ENCODE data around the gene MAP1LC3B. TPM values are rescaled to one million over a fixed set of nuclear protein-coding genes. Genes with fewer than 3 reads are reported as not detected.
A peak's percentile ranks its signal among the peaks of the same experiment; 100 is the strongest.

MAP1LC3B gene
- 10 to 100 TPM; 41.0 to 84.2 TPM for total RNA-seq

GRCh38 chr16:87391950-87392820 is at the start of gene MAP1LC3B:
MAP1LC3B (plus strand) TSS chr16:87392336; CDS start chr16:87392428, 92 bp downstream.
- Mint-ChIP-seq H3K27me3 (no peaks in the 10 kb centered on the region), H3K9me3 (no peaks in the 10 kb centered on the region), H3K4me3 (peak within 1 kb of the TSS; percentile 96), H3K4me1 (ENCODE audit: low read depth in 2 of 2) (peaks cover 52 to 55% of the 10 kb centered on the region in 2 donors), H3K36me3 (peaks cover 6% of the 10 kb centered on the region), H3K27ac (peak within 1 kb of the TSS; percentile 90 to 98)
- ATAC-seq (peak; percentile 87 to 90), DNase-seq (ENCODE audit: low spot score) (peak; percentile 98)

- H3K27ac Mint-ChIP-seq: no peak overlapping the region
- peaks cover 18 to 19% of the 10 kb centered on the region in 2 donors for H3K4me1 Mint-ChIP-seq (ENCODE audit: low read depth in 2 of 2)
- DNase-seq (ENCODE audit: low spot score): no peak
- no peaks in the 10 kb centered on the region for H3K27me3 Mint-ChIP-seq
- no peak overlapping the region for H3K4me3 Mint-ChIP-seq
- peaks cover 4% of the 10 kb centered on the region for H3K36me3 Mint-ChIP-seq
- no peaks in the 10 kb centered on the region for H3K9me3 Mint-ChIP-seq
- no peak for ATAC-seq
Observed at GRCh38 chr16:87342504-87342903, 49.6 kb upstream of the MAP1LC3B start.

- Mint-ChIP-seq H3K36me3 (peaks cover 4% of the 10 kb centered on the region), H3K4me3 (no peak overlapping the region), H3K27ac (peak overlapping the region in 1 of 2 donors; percentile 87), H3K9me3 (no peaks in the 10 kb centered on the region), H3K4me1 (ENCODE audit: low read depth in 2 of 2) (peaks cover 18 to 19% of the 10 kb centered on the region in 2 donors), H3K27me3 (no peaks in the 10 kb centered on the region)
- no peak for ATAC-seq
- DNase-seq (ENCODE audit: low spot score): no peak
Observed at GRCh38 chr16:87342978-87343752, 49.0 kb upstream of the MAP1LC3B start.

GRCh38 chr16:87343753-87344050 is 48.4 kb upstream of the MAP1LC3B start:
- no peak overlapping the region for H3K4me3 Mint-ChIP-seq
- no peaks in the 10 kb centered on the region for H3K9me3 Mint-ChIP-seq
- peak overlapping the region in 1 of 2 donors; percentile 87 for H3K27ac Mint-ChIP-seq
- DNase-seq (ENCODE audit: low spot score) (no peak), ATAC-seq (no peak)
- H3K4me1 Mint-ChIP-seq (ENCODE audit: low read depth in 2 of 2): peaks cover 17% of the 10 kb centered on the region in 2 donors
- H3K27me3 Mint-ChIP-seq: no peaks in the 10 kb centered on the region
- H3K36me3 Mint-ChIP-seq: peaks cover 4% of the 10 kb centered on the region

- ATAC-seq (no peak), DNase-seq (ENCODE audit: low spot score) (no peak)
- H3K9me3 Mint-ChIP-seq: no peaks in the 10 kb centered on the region
- H3K27ac Mint-ChIP-seq: peak overlapping the region; percentile 70 to 87
- H3K36me3 Mint-ChIP-seq: peaks cover 4% of the 10 kb centered on the region
- H3K27me3 Mint-ChIP-seq: no peaks in the 10 kb centered on the region
- H3K4me3 Mint-ChIP-seq: peak overlapping the region; percentile 17
- peaks cover 12 to 13% of the 10 kb centered on the region in 2 donors for H3K4me1 Mint-ChIP-seq (ENCODE audit: low read depth in 2 of 2)
Observed at GRCh38 chr16:87344165-87344930, 47.8 kb upstream of the MAP1LC3B start.

- Mint-ChIP-seq H3K36me3 (peaks cover 4% of the 10 kb centered on the region), H3K4me1 (ENCODE audit: low read depth in 2 of 2) (peaks cover 12 to 13% of the 10 kb centered on the region in 2 donors), H3K9me3 (no peaks in the 10 kb centered on the region), H3K27ac (peak overlapping the region; percentile 70 to 87), H3K27me3 (no peaks in the 10 kb centered on the region), H3K4me3 (peak overlapping the region; percentile 60)
- peak; percentile 51 to 82 for ATAC-seq
- peak; percentile 66 for DNase-seq (ENCODE audit: low spot score)
Observed at GRCh38 chr16:87344931-87345631, 47.1 kb upstream of the MAP1LC3B start.

- ATAC-seq (peak in 1 of 2 donors; percentile 25), DNase-seq (ENCODE audit: low spot score) (no peak)
- Mint-ChIP-seq H3K27ac (peak overlapping the region; percentile 70 to 87), H3K9me3 (no peaks in the 10 kb centered on the region), H3K4me1 (ENCODE audit: low read depth in 2 of 2) (peaks cover 12 to 13% of the 10 kb centered on the region in 2 donors), H3K27me3 (no peaks in the 10 kb centered on the region), H3K4me3 (peak overlapping the region; percentile 60), H3K36me3 (peaks cover 4% of the 10 kb centered on the region)
Observed at GRCh38 chr16:87345726-87346424, 46.3 kb upstream of the MAP1LC3B start.

- no peak overlapping the region for H3K27ac Mint-ChIP-seq
- DNase-seq (ENCODE audit: low spot score) (no peak), ATAC-seq (no peak)
- H3K4me1 Mint-ChIP-seq (ENCODE audit: low read depth in 2 of 2): peaks cover 12 to 13% of the 10 kb centered on the region in 2 donors
- no peaks in the 10 kb centered on the region for H3K9me3 Mint-ChIP-seq
- H3K27me3 Mint-ChIP-seq: no peaks in the 10 kb centered on the region
- peaks cover 4% of the 10 kb centered on the region for H3K36me3 Mint-ChIP-seq
- H3K4me3 Mint-ChIP-seq: no peak overlapping the region
Observed at GRCh38 chr16:87346517-87347060, 45.5 kb upstream of the MAP1LC3B start.

- H3K9me3 Mint-ChIP-seq: no peaks in the 10 kb centered on the region
- DNase-seq (ENCODE audit: low spot score) (no peak), ATAC-seq (no peak)
- no peaks in the 10 kb centered on the region for H3K27me3 Mint-ChIP-seq
- peaks cover 11 to 12% of the 10 kb centered on the region in 2 donors for H3K4me1 Mint-ChIP-seq (ENCODE audit: low read depth in 2 of 2)
- H3K27ac Mint-ChIP-seq: peak overlapping the region in 1 of 2 donors; percentile 35
- no peak overlapping the region for H3K4me3 Mint-ChIP-seq
- peaks cover 4% of the 10 kb centered on the region for H3K36me3 Mint-ChIP-seq
Observed at GRCh38 chr16:87347932-87348615, 44.1 kb upstream of the MAP1LC3B start.

- H3K9me3 Mint-ChIP-seq: no peaks in the 10 kb centered on the region
- DNase-seq (ENCODE audit: low spot score) (no peak), ATAC-seq (no peak)
- H3K4me3 Mint-ChIP-seq: no peak overlapping the region
- no peaks in the 10 kb centered on the region for H3K27me3 Mint-ChIP-seq
- peak overlapping the region in 1 of 2 donors; percentile 35 for H3K27ac Mint-ChIP-seq
- H3K36me3 Mint-ChIP-seq: peaks cover 4% of the 10 kb centered on the region
- peaks cover 11 to 13% of the 10 kb centered on the region in 2 donors for H3K4me1 Mint-ChIP-seq (ENCODE audit: low read depth in 2 of 2)
Observed at GRCh38 chr16:87348616-87349157, 43.4 kb upstream of the MAP1LC3B start.

- Mint-ChIP-seq H3K4me1 (ENCODE audit: low read depth in 2 of 2) (peaks cover 6 to 11% of the 10 kb centered on the region in 2 donors), H3K27me3 (no peaks in the 10 kb centered on the region), H3K4me3 (no peak overlapping the region), H3K36me3 (peaks cover 4% of the 10 kb centered on the region), H3K27ac (no peak overlapping the region), H3K9me3 (no peaks in the 10 kb centered on the region)
- no peak for DNase-seq (ENCODE audit: low spot score)
- no peak for ATAC-seq
Observed at GRCh38 chr16:87350031-87350430, 42.1 kb upstream of the MAP1LC3B start.

All from natural killer cell treated with Interleukin-12 subunit alpha and Interleukin-12 subunit beta and Interleukin-15 and Interleukin-18, amount 100 ng/mL, for 72 hours (primary cell).